Measurements from ENCODE around the gene RSPO3. TPM values are rescaled to one million over a fixed set of nuclear protein-coding genes. Genes with fewer than 3 reads are reported as not detected.
"Not testable (repeated sequence)": the region's sequence is repeated elsewhere in the genome, so short reads cannot be mapped to it uniquely, and the experiment has no call there.

Gene RSPO3
- total RNA-seq, 1 donor from 2014 or later: 26.3 TPM

GRCh38 chr6:127206531-127207095, 88.1 kb downstream of the RSPO3 start:
- Mint-ChIP-seq H3K4me3 (no peak overlapping the region), H3K4me1 (no peaks in the 10 kb centered on the region)
- TF ChIP-seq CTCF (IDR thresholded peaks at IDR 0.05; ENCODE audit: unreplicated experiment): no peak

GRCh38 chr6:127207591-127208120, 89.2 kb downstream of the RSPO3 start:
- no peak for TF ChIP-seq CTCF (IDR thresholded peaks at IDR 0.05; ENCODE audit: unreplicated experiment)
- H3K27ac Mint-ChIP-seq: no peak overlapping the region
- H3K4me3 Mint-ChIP-seq: no peak overlapping the region

More at GRCh38 chr6:127206531-127207095, 88.1 kb downstream of the RSPO3 start:
- DNase-seq (ENCODE audit: low spot score in 2 of 2, unreplicated experiment in 2 of 2): no peak
- no peaks in the 10 kb centered on the region for H3K36me3 Mint-ChIP-seq
- no peak overlapping the region for H3K27ac Mint-ChIP-seq
- peaks cover 4% of the 10 kb centered on the region for H3K27me3 Mint-ChIP-seq (ENCODE audit: low read depth)
- no peaks in the 10 kb centered on the region for H3K9me3 Mint-ChIP-seq

GRCh38 chr6:127210725-127211124, 92.3 kb downstream of the RSPO3 start:
- no peak for TF ChIP-seq CTCF (IDR thresholded peaks at IDR 0.05; ENCODE audit: unreplicated experiment)
- DNase-seq (ENCODE audit: low spot score in 2 of 2, unreplicated experiment in 2 of 2): no peak
- no peaks in the 10 kb centered on the region for H3K36me3 Mint-ChIP-seq
- peaks cover 9% of the 10 kb centered on the region for H3K27me3 Mint-ChIP-seq (ENCODE audit: low read depth)
- H3K4me3 Mint-ChIP-seq: no peak overlapping the region
- H3K27ac Mint-ChIP-seq: no peak overlapping the region
- H3K9me3 Mint-ChIP-seq: no peaks in the 10 kb centered on the region
- no peaks in the 10 kb centered on the region for H3K4me1 Mint-ChIP-seq

More at GRCh38 chr6:127207591-127208120, 89.2 kb downstream of the RSPO3 start:
- DNase-seq (ENCODE audit: low spot score in 2 of 2, unreplicated experiment in 2 of 2): no peak
- peaks cover 7% of the 10 kb centered on the region for H3K27me3 Mint-ChIP-seq (ENCODE audit: low read depth)
- no peaks in the 10 kb centered on the region for H3K4me1 Mint-ChIP-seq
- no peaks in the 10 kb centered on the region for H3K9me3 Mint-ChIP-seq
- no peaks in the 10 kb centered on the region for H3K36me3 Mint-ChIP-seq

GRCh38 chr6:127212376-127212775, 93.9 kb downstream of the RSPO3 start:
- no peak overlapping the region for H3K4me3 Mint-ChIP-seq

GRCh38 chr6:127214032-127214431, 95.6 kb downstream of the RSPO3 start:
- not testable (repeated sequence) for H3K27me3 Mint-ChIP-seq (ENCODE audit: low read depth); DNase-seq (ENCODE audit: low spot score in 2 of 2, unreplicated experiment in 2 of 2); H3K27ac Mint-ChIP-seq; H3K4me3 Mint-ChIP-seq; H3K9me3 Mint-ChIP-seq; H3K36me3 Mint-ChIP-seq; H3K4me1 Mint-ChIP-seq

More at GRCh38 chr6:127212376-127212775, 93.9 kb downstream of the RSPO3 start:
- Mint-ChIP-seq H3K27ac (no peak overlapping the region), H3K36me3 (no peaks in the 10 kb centered on the region), H3K4me1 (no peaks in the 10 kb centered on the region), H3K27me3 (ENCODE audit: low read depth) (peaks cover 9% of the 10 kb centered on the region), H3K9me3 (no peaks in the 10 kb centered on the region)
- DNase-seq (ENCODE audit: low spot score in 2 of 2, unreplicated experiment in 2 of 2): no peak
- no peak for TF ChIP-seq CTCF (IDR thresholded peaks at IDR 0.05; ENCODE audit: unreplicated experiment)

- not testable (repeated sequence) for H3K27ac Mint-ChIP-seq; H3K9me3 Mint-ChIP-seq; H3K27me3 Mint-ChIP-seq (ENCODE audit: low read depth); H3K4me3 Mint-ChIP-seq; DNase-seq (ENCODE audit: low spot score in 2 of 2, unreplicated experiment in 2 of 2); H3K4me1 Mint-ChIP-seq; H3K36me3 Mint-ChIP-seq
Measured at GRCh38 chr6:127214531-127214930, 96.1 kb downstream of the RSPO3 start.

Data from mesothelial cell of epicardium (in vitro differentiated cells).